Activated CD8-positive, alpha-beta memory T cell treated with anti-CD3 and anti-CD28 coated beads, Interleukin-2, amount 50 U/mL, for 1 hour (primary cell): ENCODE results near the gene SLC22A16.
"Not testable (repeated sequence)": the region's sequence is repeated elsewhere in the genome, so short reads cannot be mapped to it uniquely, and the experiment has no call there.

ENCODE experiments used
- DNase-seq: peaks from one replicate; pipeline ENCODE4 v3.0.0-alpha.2; 2020; ENCODE audit errors: extremely low read depth

The SLC22A16 gene

DNA sequence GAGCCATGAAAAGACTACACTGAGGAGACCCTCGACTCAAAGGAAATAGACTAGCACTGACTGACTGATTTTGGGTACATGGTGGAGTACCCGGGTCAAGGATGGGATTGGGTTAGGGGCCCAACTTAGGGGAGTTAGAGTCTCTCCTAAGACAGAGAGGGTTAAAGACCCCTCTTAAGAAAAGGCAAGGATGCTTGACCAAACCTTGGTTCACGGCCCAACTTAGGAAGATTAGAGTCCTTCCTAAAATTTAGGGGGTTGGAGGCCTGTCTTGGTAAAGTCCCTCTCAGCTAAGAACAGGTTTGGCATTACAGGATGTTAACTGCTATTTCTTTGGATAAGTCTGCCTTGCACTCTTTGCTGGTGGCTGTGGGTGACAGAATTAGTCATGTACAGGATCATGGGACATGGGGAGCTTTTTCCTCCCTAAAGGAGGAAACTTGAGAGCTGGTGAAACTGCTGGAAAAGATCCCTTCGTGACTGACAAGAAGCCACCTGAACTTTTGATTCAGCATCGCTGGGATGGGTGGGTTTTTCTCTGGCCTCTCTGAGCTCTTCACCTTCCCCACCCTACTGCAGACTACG is 12.3 kb upstream of the SLC22A16 start:
- no peak for DNase-seq

DNA sequence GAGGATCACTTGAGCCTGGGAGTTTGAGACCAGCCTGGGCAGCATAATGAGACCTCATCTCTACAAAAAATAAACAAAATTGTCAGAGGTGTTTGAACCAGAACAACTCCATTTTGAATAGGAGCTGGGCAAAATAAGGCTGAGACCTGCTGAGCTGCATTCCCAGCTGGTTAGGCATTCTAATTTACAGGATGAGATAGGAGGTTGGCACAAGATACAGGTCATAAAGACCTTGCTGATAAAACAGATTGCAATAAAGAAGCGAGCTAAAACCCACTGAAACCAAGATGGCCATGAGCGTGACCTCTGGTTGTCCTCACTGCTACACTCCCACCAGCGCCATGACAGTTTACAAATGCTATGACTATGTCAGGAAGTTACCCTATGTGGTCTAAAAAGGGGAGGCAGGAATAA is 11.6 kb upstream of the SLC22A16 start:
- not testable (repeated sequence) for DNase-seq

DNA sequence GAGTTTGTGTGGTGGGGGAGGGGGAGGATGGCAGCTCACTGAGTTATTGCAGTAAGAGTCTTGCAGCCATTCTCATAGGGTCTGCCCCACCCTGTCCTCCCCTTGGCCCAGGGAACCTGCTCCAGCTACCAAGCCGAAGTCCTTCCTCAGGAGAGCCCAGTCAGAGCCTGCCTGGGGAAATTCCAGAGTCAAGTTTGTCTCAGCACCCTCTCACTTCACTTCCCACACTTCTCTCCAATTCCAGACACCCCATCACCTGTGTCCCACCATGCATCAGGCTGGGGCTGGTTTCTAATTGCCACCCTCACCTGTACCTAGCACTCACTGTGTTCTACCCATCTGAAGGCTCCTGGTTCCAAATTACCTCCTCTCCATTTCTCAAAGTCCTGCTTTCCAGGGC is 10.3 kb upstream of the SLC22A16 start:
- no peak for DNase-seq

DNA sequence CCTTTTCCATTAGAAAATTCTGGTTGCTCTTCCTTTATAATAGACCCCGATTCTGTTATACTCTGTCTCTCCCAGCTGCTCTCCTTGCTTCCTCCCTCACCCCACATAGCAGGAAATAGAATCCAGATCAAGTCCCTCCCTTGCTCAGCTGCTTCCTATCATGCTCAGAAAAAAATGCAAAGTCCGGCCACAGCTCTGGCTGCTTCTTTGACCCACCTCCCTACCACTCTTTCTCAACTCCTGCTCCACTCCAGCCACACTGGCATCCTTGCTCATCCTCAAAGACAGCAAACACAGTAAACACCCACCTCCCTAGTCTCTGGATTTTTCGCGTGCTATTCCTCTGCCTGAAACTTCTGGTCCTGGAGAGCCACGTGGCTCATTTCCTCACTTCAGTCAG is 9.1 kb upstream of the SLC22A16 start:
- DNase-seq: no peak

DNA sequence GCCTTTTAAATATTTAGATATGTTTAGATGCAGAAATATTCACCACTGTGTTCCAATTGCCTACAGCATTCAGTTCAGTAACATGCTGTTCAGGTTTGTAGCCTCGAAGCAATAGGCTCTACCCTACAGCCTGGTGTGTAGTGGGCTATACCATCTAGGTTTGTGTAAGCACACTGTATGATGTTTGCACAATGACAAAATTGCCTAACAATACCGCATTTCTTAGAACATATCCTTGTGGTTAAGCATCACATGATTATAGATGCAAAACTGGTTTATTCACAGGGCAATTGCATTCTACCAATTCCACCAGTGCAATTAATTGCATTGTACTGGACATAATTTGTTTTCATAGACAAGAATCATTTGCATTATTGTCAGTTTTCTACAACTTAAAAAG is 7.9 kb upstream of the SLC22A16 start:
- no peak for DNase-seq

DNA sequence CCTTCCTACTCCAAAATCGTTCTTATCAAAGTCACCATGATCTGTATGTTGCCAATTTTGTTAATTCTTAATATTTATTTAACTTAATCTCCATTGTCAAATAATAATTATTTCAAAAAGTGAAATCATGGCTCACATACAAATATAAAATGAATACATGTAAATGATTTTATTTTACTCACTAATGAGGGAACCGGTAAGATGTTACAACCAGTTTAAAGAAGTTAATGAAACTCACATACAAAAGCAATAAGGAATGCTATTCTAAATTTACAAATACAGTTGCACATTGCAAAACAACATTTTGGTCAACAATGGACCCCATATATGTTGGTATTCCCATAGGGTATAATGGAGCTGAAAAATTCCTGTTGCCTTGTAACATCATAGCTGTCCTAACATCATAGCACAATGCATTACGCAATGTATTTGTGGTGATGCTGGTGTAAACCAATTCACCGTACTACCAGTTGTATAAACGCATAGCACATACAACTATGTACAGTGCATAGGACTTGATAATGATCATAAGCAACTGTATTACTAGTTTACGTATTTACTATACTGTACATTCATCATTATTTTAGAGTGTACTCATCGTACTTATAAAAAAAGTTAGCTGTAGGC is 6.5 kb upstream of the SLC22A16 start:
- no peak for DNase-seq

DNA sequence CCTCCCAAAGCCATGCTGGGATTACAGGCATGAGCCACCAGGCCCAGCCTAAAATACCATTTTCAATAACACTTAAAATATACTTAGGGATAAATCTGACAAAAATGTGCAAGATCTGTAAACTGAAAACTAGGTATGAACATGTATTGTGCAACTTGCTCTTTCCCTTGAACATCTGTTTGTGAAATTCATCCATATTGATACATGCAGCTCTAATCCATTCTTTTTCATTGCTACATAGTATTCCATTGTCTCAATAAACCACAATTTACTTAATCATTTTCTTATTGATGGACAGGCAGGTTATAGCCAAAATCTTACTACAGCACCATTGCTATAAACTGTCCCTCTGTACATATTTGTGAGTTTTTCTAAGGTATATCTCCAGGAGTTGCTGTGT is 4.7 kb upstream of the SLC22A16 start:
- DNase-seq: no peak

DNA sequence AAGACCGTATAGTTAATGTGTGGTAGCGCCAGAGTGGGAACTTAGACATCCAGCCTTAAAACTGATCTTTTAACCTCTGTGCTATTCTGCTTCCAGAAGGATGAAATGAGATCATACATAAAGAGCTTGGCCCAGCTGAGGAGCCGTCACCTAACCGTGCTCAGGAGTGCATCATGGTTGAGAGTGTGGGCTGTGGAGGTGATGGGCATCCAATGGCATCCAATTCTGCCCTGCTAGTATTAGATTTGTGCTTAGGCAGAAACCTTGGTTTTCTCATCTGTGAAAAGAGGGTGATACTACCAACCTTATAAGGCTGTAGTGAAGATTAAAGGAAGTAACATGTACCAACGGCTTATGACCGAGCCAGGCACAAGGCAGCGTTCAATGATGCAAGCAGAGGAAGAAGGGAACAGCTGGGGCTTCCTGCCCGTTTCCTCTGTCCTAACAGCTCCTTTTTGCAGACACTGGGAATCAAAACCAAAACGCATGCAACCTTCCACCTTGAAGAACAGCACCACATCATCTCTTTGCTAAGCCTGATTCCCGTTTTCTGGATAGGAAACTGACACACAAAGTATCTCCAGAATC is 1.3 kb downstream of the SLC22A16 start:
- DNase-seq: no peak

DNA sequence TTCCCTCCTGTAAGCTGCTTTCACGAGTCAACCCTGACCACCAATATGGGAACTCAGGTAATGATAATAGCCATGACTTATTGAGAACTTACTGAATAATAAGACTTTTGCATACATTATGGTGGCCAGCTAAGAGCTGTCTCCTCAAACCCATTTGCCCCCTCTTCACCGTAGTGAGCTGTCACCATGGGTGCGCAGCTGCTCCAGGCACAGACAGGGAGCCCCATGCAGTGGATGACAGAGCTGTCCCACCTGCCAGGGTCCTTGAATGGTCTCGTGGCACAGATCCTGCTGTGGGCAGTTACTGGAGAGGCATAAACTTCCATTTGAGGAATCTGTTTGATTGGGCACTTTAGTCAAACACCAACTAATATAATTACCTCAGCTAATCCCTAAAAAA is 1.9 kb downstream of the SLC22A16 start:
- no peak for DNase-seq

DNA sequence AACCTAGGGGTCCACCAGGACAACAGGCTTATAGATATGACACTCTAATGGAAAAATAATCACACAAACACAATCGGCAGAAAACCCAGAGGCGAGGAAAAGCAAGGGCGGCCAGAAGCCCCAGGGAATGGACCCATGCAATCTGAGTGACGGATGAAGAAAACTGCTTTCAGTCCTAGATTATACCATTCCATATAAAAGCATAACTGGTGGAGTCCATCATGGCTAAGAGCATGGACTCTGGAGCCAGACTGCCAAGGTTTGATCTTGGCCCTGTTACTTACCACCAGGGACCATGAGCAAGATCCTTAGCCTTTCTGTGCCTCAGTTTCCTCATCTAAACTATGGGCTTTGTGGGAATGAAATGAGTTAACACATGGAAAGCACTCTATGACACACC is 3.7 kb downstream of the SLC22A16 start:
- no peak for DNase-seq

DNA sequence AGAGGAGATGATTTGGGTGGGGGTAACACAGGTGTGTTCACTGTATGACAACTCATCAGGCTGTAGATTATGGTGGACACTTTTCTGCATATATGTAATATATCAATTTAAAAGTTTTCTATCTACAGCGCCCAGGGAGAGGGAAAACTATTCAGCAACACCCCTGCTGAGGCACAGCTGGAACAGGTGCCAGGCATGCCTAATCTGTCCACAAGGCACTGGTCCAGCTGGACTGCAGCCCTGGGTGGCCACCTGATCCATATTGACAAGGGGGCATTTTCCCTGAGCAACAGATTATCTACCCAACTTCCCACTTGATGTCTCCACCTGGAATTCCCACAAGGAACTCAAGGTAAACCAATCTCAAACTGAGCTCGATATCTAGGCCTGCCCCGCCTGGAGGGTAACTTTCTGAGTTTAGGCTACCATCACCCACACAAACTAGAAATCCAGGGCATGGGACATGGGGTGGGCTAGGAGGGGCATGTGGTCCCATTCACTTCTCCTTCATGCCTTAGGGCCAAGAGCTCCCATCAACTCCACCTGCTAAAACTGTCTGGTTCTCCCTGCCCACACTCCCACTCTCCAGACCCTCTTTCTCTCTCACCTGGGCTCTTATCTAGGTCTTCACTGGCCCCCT is 4.6 kb downstream of the SLC22A16 start:
- DNase-seq: no peak

DNA sequence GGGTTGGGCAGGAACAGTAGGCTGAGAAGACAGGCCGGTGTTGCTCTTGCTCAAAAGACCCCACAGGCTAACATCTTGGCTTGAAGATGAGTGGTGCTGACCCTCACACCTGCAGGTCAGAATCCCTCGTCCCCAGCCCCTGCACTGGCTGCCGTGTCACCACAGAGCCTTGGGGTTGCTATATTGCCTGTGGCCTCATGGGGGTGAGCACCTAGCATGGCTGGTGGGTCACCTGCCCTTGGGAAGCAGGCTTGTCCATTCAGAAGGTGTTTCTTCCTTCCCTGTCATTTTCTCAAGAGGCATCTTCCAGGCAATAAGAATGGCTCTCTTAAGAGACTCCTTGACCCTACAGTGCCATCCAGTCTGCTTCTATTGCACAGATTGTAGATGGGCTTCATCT is 7.7 kb downstream of the SLC22A16 start:
- DNase-seq: no peak

DNA sequence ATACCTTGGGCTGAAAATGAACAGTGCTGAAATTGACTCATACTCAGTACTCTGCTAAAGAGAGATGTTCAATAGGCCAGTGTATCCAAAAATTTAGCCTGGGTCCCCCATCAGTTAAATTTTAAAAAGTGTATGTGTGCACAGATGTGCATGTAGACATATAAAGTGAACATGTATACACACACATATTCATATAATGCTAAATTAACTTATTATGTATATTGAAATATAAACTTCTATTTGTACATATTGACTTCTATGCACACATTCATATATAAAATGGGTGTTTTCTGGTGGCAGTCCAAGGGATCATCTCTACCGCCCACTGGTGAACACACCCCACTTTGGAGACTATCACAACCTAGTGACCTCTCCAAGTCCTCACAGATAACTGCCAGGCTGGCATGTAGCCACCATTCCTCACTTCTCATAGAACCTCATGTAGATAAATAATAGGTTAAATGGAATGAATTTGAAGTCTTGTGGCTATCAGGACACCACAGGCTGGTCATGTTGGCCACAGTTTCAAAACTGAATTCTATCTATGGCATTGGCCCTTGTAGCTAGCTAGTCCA is 8.8 kb downstream of the SLC22A16 start:
- DNase-seq: no peak

DNA sequence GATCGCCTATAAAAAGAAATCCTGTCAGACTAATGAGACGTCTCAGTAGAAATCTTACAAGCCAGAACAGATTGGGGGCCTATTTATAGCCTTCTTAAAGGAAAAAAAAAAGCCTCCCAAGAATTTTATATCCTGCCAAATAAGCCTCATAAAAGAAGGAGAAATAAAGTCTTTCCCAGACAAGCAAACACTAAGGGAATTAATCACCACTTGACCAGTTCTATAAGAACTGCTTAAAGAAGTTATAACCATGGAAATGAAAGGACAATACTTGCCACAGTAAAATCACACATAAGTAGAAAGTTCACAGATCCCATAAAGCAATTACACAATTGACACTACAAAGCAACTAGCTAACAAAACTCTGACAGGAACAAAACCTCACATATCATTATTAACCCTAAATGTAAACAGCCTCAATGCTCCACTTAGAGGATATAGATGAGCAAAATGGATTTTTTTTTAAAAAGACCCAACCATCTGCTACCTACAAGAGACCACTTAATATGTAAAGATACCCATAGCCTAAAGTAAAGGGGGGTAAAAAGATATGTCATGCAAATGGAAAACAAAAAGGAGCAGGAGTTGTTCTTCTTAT is 13.4 kb downstream of the SLC22A16 start:
- no peak for DNase-seq

DNA sequence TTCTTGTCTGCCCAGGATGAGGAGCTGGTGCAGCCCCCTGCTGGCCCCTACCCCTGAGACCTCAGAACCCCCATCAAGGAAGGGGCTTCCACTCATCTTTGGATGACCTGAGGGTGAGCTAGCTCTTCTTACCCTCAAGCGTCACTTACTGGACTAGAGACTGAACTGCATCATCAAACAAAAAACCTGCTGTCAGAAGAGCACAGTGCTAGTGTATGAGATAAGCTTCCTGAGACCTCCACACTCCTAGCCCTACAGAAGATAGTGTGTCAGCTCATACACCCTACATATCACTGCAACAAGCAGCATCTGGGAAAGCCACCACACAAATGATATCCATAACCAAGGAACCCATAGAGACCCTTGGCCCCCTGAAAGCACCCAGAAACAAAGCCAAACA is 15.0 kb downstream of the SLC22A16 start:
- DNase-seq: no peak

DNA sequence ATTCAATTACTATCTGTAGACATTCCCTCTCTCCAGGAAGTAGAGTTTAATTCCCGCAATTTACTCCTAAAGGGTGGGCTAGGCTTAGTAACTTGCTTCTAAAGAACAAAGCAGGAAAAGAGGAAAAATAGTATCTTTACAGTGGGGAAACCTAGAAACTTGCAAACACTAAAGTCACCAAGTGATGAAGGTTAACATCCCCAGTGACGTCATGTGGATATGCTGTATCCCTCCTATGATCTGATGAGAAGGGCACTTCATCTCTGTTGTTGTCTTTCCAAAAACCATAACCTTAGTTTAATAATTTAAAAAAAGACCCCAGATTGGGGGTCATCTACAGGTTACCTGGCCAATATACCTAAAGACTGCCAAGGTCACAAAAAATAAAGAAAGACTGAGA is 17.3 kb downstream of the SLC22A16 start:
- DNase-seq: no peak

DNA sequence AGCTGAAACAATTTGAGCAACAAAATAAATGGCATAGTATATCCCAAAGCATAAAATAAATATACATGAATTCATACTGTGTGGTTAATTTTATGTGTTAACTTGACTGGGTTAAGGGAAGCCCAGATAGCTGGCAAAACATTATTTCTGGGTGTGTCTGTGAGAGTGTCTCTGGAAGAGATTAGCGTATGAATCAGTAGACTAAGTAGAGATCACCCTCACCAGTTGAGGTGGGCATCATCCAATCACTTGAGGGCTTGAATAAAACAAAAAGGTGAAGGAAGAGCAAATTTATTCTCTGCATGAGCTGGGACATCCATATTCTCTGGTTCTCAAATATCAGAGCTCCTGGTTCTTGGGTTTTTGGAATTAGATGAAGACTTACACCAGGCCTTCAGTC is 17.9 kb downstream of the SLC22A16 start:
- DNase-seq: no peak

DNA sequence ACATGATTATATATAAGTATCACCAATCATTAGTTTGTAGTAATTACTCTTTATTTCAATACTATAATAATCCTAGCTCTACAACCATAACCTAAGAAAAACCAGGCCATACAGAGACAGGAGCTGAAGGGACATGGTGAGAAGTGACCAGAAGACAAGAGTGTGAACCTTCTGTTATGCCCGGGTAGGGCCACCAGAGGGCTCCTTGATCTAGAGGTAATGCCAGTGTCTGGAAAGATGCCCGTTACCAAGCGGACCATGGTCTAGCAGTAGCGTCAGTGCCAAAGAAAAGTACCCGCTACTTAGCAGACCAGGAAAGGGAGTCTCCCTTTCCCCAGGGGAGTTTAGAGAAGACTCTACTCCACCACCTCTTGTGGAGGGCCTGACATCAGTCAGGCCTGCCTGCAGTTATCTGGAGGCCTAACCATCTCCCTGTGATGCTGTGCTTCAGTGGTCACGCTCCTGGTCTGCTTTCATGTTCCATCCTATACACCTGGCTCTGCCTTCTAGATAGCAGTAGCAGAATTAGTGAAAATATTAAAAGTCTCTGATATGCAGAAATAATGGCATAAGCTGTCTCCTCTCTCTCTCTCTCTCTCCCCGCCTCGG is 18.7 kb downstream of the SLC22A16 start:
- not testable (repeated sequence) for DNase-seq

DNA sequence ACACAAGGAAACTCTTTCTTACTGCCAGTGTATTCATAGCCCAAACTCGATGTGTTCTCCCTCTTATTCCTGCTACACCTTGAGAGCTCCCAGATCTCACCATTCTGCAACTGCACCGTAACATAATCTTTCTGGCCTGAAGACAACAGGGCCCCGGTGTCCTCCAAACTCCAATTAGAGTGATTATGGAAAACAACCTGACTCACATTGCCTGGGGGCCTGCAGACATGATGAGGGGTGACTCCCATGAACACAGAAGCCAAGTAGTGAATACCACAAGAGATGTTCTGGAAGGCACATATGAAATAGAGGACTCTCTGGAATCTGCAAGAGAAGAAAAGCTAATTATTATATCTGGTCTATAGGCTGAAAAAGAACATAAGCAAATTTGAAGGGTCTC is 19.7 kb downstream of the SLC22A16 start:
- DNase-seq: no peak

DNA sequence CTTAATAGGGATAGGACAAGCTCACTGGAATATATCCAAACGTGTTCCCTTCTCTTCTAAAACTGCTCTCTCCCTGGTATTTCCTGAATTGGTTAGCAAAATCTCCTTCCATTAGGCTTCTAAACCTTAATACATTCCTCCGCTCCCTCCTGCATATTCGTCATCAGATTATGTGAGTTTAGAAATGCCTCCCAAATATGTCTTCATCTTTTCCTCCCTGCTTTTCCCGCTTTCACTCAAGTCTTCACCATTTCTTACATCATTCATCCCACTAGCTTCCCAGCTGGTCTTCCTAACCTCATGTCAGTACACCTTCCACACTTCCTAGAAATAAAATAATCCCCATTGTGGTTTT is 26.9 kb downstream of the SLC22A16 start:
- no peak for DNase-seq

DNA sequence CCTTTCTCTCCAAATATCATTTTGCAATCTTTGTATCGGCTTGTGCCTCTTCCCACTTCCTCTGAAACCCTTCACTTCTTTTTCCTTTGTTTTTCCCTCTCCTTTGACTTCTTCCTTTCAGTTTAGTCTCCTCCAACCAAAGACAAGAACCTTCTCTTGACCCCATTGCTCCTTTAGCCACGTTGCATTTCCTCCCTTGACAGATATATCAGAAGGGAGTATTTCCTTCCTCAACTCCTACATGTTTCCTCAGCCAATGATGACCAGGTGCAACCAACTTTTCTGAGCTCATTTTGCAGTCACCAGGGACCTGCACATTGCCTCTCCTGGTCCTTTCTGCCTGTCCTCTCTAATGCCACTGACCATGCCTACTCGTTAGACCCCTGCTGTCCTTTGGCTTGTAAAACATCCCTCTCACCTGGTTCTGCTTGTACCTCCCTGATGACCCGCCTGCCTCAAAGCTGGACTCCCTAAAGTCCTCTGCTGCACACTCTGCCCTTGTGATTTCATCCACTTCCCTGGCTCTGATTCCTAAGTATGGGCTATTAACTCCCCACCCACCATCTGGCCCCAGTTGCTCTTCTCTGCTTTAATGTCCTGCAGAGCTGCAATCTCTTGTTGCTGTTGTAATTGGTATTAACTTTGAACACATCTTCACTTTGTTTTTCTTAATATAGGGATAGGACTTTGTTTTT is 27.4 kb downstream of the SLC22A16 start:
- no peak for DNase-seq

DNA sequence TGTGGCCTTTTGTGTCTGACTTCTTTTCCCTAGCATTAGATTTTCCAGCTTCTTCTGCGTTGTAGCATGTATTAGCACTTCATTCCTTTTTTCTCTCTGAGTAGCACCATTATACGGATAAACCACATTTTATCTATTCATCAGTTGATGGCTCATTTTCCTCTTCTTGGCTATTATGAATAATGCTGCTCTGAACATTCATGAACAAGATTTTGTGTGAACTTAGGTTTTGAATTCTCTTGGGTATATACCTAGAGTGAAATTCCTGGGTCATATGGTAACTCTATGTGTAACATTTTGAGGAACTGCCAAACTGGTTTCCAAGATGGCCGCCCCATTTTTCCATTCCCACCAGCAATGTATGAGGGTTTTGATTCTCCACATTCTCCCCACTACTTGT is 28.7 kb downstream of the SLC22A16 start:
- DNase-seq: no peak
